Loucy (cell line): ENCODE results near the gene FADS2.

Experiments used
- CTCF ChIP-seq: fragments of 200-600 bp; sonication (generic); conservative IDR thresholded peaks from 2 replicates; pipeline ENCODE4 v1.5.1; 2014; ENCODE audit warnings: mild to moderate bottlenecking, antibody characterized with exemption, low read length
- EZH2phosphoT487 ChIP-seq: fragments of 200-600 bp; IDR thresholded peaks from 2 replicates; pipeline ENCODE4 v1.6.1; 2018; ENCODE audit warnings: antibody characterized with exemption, mild to moderate bottlenecking, moderate library complexity, borderline replicate concordance

GRCh38 chr11:61908730-61909316, 80.7 kb downstream of the FADS2 start:
- TF ChIP-seq CTCF, result no peak
- TF ChIP-seq EZH2phosphoT487, result no peak
